NCI-H128 (cell line): ENCODE measurements around the gene NDUFAF8.
A peak's percentile ranks its signal among the peaks of the same experiment; 100 is the strongest.

Experiments used
- DNase-seq: peaks from one replicate; lab custom pipeline; 2025; ENCODE audit not compliant: unreplicated experiment; lab: John Stamatoyannopoulos, UW

The NDUFAF8 gene, protein sequence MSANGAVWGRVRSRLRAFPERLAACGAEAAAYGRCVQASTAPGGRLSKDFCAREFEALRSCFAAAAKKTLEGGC

DNA sequence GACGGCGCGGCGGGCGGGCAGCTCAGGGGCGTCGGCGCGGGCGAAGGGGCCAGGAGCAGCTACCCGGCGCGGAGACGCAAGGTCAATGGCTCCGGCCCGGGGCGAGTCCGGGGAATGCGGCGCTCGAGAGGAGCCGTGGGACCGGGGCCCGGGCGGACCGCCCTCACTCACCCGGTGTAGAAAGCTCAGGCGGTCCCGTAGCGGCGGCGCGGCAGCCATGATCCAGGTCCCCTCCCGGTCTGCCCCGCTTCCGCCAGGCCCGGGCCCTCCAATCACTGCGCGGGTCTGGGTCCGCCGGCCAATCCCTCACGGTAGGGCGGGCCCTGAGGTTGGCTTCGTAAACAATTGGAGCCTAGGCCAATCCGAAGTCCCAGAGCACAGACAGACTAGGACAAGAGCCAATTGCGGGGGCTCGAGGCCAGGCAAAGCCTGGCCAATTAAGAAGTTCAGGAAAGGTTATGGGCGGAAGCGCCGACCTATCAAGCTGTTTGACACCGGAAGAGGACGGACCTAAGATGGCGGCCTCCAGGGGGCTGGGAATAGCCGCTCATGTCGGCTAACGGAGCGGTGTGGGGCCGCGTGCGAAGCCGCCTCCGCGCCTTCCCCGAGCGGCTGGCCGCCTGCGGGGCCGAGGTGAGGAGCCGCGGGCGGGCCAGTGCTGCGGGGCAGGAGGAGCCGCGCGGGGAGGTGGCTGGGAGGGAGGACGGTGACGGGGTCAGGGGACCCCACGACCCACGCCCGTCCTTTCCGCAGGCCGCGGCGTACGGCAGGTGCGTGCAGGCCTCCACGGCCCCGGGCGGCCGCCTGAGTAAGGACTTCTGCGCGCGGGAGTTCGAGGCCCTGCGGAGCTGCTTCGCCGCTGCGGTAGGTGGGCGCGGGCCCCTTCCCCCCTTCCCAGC is at the start of gene NDUFAF8, which contains the start of gene TEPSIN:
TSS of gene NDUFAF8 (plus strand) at position 504 of the 899 bp plus-strand sequence. CDS start at position 550, 46 bp downstream.
TSS of gene TEPSIN (minus strand) at position 241 of the 899 bp plus-strand sequence. CDS start at position 219, 22 bp downstream.
- peak; percentile 91 for DNase-seq

DNA sequence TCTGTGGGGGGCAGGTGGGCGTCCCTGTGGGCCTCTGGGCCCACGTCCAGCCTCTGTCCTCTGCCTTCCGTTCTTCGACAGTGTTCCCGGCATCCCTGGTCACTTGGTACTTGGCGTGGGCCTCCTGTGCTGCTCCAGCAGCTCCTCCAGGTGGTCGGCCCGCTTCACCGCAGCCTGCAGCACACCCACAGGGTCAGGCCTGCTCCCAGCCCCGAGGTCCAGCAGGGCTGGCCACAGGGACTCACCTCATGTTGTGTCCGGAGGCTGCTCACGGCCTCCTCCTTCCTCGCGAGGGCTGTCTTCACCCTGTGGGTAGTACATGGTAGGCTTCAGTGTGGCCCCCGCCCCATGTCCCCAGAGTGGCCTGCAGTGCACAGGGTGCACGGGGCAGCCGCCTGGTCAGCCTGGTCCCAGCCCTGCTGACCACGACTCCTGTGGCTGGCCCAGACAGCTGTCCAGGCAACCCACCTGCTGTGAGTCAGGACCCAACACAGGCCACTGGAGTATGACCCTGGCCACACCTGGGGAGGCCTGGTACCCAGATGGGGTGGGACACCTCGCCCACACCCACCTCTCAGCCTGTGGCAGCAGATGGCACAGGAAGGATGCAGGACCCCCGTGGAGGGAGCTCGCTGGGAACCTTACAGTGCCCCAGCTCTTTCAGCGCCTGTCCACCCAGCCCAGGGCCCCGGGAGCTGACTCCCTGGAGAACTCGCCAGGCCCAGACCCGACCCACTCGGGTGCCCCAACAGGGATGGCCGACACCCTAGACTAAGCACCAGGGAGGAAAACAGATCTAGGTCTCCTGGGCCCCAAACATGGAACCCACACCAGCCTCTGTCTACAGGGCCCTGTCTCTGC is 49.2 kb upstream of the NDUFAF8 start:
- no peak for DNase-seq

DNA sequence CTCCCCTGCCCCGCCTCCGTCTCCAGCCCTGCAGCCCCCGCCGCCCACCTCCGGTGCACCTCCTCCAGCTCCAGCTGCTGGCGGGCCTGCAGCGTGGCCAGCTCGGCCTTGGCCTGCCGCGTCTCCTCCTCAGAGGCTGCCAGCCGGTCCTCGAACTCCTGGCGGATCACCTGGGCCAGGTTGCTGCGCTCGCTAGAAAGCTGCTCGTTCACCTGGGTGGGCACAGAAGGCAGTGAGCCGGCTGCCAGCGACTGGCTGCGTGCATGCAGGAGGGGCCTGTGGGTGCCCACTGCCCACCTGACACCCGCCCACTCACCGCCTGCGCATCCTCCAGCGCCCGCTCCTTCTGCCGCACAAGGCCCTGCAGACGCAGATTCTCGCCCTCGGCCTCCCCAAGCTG is 48.5 kb upstream of the NDUFAF8 start:
- no peak for DNase-seq

DNA sequence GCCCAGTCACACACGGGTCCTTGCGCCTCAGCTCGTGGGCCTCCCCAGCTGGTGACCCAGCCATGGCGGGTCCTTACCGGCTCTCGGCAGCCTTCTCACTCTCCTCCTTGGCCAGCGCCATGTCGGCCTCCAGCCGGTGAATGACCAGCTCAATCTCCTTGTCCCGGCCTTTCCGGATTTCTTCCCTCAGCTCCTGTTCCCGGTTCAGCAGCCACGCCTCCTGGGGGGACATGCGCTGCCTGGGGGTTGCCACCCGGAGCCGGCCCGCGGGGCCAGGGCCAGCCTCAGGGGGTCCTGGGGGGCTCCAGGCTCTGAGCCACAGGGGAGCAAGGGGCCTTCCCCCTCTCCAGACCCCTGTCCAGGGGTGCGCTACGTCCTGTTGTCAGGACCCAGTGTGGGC is 48.0 kb upstream of the NDUFAF8 start:
- DNase-seq: no peak

DNA sequence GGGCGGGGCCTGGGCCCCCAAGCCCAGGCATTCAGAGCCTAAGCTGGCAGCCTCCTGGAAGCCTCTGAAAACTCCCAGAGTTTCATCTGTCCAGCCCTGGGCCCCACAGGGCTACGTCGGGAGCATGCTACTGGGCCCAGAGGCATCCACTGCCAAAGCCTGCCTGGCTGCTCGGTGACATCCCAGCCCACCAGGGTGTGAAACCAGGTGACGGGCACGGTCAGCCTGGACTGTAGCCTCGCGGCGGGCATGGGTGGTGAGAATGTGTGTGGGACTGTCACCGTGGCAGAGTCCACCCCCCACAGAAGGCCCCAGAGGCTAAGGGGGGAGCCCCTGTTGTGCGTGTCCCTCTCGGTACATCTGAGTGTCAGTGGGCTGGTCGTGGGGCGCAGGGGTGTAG is 47.5 kb upstream of the NDUFAF8 start:
- DNase-seq: no peak

DNA sequence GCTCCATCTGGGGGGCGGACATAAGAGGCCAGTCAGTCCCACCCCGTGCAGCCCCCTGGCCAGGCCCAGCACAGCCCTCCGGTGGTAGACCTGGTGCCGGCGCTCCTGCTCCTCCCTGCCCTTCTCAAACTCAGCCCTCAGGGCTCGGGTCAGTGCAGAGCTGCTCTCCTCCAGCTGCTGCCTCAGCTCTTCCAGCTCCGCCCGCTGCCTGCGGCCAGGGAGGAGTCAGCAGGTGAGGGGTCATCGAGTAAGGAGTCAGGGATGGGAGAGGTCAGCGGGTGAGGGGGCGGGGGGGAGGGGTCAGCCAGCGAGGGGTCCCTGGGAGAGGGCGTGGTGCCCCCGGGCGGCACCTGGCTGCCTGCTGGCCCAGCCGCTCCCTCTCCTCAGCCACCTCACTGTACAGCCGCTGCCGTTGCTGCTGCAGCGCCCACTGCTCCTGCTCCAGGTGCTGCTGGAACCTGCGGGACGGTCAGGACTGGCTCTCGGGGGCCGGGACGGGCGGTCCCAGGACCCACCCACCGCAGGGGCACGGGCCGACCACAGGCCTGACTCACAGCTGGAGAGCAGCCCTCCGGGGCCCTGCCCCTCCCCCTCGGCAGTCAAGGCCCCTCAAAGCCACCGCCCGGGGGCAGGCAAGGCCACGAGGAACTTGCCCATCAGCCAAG is 46.6 kb upstream of the NDUFAF8 start:
- no peak for DNase-seq

DNA sequence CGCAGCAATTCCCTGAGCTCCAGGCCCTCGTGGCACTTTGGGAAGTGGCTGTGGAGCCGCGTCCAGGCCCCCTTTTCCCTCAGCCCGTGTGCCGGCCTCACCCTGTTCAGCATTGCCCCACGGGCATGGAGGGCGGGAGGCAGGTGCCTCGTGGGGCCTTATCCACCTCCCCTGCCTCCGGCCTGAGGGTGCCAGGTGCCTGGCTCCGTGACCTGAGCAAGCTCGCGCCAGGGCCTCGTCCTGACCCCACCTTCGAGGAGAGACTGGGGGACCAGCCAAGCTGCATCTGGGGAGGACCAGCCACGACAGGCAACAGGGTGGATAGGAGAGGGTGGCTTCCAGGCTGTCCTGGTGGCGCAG is 46.1 kb upstream of the NDUFAF8 start:
- DNase-seq: no peak

DNA sequence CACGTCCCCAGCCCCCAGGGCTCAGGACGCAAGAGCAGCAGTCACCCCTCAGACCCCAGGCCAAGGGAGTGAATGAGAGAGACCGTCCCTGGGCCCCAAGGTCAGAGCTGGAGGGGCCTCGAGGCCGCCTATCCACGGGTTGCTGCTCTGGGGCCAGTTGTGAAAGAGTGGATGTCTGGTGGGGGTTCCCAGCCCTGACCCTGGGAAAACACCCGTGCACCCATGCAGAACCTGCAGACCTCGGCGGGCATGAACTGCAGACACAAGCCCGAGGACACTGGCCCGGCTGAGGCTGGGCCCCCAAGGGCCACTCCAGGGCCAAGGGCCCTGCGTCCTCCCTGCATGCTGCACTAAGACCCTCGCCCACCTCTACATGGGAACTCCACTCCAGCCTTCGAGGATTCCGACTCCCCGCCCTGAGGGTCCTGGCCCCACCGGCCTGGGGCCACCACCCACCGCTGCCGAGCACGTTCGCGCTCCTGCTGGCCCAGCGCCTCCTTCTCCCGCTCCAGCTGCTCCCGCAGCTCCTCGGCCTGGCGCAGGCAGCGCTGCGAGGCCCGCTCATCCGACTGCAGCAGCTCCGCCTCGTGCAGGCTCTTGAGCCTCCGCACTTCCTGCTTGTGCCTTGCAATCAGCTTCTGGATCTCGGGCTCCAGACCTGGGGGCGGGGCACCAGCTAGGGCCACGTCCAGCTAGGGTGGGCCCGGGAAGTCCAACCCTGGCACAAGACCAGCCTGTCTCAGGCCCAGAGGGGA is 45.5 kb upstream of the NDUFAF8 start:
- DNase-seq: no peak

DNA sequence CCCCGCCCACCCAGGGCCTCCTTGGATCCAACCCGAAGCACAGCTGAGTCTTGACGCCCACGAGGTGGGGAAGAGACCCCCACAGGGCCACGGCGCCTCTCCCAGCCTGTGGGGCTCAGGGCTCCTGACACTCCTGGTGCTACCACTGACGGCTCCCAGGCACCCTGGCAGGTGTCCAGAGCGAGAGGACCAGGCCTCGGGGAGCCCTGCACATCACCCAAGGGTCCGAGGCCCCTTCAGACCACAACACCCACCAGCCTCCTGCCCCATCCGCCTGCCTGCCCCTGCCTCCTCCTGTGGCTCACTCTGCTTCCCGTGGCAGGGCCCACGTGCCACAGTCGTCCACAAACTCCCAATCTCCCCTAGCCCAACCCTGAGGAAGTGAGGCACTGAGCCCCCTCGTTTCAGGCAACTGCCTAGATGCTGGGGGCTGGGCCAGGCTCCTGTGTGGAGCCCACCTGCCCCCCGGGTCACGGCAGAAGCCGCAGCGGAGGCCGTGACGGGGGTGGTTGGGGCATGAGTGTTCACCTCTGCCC is 44.8 kb upstream of the NDUFAF8 start:
- no peak for DNase-seq

DNA sequence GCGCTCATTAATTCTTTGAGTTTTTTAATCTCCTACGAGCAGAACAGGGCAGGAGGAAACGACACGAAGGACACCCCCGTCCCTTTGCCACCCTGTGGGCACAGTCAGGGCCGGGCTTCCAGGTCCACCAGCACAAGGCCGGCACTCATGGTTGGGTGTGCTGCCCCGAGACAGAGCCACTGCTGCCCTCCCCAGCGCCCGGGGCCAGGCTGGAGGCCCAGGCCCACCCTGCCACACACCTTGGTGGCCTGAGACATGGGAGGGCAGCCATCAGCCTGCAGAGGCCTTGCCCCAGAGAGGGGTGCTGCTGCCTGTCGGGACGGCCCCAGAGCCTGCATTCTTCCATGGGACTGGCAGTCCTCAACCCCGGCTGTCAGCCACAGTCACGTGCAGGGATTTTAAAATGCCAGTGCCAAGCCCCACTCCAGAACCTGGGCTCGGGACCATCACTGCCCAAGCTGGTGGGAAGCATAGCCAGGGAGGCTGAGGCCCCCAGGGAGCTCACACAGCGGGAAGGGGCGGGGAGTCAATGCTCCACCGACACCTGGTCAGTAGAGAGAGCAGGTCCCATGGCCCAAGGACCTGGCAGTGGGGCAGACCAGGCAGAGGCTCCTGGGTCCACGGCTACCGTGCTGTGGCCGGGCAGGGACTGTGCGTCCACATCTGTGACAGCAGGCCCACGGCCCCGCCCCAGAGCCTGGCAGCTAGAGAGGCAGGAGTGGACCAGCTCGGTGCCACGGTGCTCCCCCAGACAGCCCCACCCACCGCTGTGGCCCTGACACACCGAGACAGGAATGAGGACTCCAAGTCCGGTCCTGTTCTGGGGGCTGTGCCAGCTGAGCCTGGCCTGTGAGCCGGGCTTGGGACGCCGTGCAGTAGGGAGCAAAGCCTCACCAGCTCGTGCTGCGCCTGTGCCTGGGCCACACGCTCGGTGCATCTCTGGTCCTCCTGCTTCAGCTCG is 43.9 kb upstream of the NDUFAF8 start:
- DNase-seq: no peak

DNA sequence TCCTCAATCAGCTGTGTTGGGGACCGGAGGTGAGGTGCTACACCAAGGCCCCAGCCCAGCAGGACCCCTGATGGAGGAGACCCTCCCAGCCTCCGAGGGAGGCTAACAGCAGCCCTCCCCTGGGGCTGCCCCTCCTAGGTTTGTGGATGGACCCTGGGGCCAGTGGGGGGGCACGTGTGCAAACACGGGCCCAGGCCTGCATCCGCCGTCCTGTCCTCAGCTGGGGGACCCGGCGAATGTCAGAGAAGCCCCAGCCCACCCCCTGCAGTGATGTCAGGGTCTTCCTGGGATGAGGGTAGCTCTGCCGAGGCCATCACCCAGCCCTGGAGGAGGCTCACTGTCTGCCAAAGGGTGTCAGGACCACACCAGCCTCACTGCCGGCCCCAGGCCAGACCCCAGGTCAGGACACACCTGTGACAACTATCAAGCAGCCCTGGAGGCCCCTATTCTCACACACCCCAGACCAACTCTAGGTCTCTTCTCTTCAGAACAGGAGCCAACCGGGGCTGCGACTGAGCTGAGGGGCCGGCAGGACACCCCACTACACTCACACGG is 43.1 kb upstream of the NDUFAF8 start:
- no peak for DNase-seq

DNA sequence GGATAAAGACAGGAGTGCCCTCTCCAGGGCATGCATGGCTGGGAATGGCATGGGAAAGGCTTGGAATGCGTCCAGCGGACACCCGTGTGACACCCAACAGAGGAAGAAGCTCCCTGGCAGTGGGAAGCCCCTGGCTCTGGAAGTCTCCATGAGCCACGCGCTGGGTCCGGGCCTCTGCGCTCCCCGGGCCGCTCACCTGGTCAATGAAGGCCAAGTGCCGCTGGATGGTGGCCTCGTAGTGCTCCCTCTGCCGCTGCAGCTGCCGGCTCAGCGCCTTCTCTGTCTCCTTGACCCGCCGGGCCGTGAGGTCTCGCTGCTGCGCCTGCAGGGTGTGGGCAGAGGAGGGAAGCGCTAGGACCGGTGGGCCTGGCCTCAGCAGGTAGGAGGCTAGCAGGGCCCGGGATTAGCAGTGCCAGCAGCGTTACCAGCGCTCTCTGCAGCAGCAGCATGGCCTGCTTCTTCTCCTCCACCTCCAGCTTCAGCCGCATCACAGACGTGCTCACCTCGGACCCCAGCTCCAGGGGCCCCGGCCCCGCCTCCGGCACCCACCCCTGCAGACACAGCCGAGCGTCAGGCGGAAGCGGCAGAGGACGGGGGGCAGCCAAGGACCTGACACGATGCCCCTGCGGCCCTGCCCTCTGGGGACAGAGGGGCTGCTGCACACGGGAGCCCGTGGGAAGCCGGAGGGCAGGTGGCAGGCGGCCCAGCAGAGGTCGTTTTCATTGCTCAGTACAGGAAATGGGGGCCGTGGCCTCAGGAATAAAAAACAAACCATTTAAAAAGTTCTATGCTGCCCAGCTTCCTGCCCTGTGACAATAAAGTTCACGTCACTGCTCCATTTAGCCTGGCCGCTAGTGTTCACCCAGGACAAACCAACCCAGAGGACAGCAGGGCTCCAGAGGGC is 42.4 kb upstream of the NDUFAF8 start:
- DNase-seq: no peak

DNA sequence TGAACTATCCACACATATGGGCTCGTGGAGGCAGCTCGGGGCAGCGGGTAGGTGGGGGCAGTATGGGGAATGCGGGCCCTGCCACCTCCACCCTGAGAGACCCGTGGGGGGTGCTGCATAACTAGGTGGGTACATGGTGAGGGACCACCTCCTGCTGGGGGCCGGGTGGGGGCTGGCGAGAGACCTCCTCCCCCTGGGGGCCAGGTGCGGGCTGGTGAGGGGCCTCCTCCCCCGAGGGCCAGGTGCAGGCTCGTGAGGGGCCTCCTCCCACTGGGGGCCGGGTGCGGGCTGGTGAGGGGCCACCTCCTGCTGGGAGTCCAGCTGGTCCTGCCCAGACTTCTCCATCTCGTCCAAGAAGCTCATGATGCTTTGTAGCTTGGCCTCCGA is 41.7 kb upstream of the NDUFAF8 start:
- DNase-seq: no peak

DNA sequence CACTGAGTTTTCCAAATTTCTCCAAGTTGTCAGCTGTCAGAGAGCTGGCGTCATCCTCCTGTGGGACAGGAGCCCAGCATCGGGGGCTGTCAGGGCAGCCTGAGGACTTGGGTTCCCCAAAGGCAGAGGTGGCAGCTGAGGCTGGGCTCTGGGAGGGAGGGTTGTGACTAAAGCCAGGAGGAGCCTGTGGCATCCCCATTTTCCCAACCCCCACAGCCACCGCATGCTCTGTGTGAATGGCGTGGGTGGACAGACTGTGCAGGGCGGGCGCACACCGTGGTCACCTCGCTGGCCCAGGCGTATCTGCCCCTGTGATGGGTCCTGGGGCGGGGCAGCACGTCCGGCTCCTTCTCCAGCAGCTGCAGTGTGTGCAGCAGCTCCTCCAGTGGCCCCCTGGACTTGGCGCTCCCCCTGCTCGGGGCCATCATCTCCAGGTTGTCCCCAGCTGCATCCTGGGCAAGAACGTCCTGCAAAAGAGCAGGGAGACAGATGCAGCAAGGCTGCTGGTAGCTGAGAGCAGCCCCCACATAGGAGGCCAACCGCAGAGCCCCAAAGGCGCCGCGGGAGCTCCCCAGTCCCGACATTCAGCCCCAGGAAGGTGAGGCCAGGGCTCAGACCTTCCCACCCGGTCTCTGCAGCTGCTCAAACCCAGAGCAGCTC is 41.2 kb upstream of the NDUFAF8 start:
- DNase-seq: no peak

DNA sequence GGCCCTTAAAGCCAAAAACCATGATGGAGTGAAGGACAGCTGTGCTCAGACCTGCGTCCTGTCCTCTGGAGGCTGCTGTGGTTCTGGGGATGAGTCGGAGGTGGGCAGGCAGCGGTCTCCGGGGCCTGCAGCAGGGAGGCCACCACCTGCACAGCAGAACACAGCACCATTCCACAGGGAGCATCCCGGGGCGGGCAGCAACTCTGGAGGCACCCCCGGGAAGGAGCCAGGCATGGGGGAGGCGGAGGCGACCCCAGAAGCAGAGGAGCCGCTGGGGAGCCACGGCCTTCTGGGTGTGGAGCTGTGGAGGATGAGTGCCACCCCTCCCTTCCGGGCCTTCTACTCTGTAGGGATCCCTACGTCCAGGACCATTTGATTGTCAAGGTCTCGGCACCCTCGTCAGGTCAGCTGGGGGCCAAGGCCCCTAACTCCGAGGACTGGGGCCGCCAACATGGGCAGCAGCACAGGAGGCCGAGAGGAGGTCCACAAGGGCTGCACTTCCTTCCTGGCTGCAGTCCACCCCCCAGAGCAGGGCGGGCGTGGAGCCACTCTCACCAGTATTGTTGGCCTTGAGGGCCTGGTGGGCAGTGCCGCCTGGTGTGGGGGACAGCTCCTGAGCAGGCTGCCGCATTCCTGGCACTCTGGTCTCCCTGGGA is 40.2 kb upstream of the NDUFAF8 start:
- no peak for DNase-seq

DNA sequence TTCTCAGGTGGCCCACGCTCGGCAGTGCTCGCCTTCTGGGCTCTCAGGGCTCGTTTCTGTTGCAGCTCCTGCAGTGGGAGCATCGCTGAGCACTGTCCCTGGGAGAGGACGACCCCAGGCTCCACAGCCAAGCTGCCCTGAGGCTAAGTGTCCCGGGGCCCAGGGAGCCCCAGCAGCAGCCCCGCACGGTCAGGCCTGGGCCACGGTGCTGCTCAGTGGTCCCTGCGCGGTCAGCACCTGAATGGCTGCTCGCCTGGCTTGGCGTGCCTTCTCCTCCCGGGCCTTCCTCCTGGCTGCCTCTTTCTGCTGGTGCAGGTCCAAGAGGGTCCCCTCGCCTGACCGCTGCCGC is 39.7 kb upstream of the NDUFAF8 start:
- DNase-seq: no peak

DNA sequence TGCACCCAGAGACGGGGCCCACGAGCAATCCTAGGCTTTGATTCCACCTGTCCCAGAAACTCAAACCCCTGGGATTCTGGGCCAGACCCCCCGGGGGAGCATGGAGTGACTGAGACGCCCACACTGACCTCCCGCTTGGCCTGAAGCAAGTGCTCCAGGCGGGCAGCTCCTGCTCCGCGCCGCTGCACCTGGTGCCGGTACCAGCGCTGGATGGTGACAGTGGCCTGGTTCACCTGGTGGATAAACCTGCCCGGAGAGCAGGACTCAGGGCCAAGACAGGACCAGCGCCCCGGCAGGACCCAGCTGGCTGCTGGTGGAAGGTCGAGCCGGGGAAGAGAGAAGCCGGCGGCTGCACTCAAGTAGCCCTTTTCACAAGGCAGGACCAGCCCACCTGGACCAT is 38.9 kb upstream of the NDUFAF8 start:
- no peak for DNase-seq
